ENCODE measurements around the gene KCNIP4. TPM values are rescaled to one million over a fixed set of nuclear protein-coding genes. Genes with fewer than 3 reads are reported as not detected.
A peak's percentile ranks its signal among the peaks of the same experiment; 100 is the strongest.
"Not testable (repeated sequence)": the region's sequence is repeated elsewhere in the genome, so short reads cannot be mapped to it uniquely, and the experiment has no call there.

KCNIP4 gene
- total RNA-seq (ENCODE audit: low replicate concordance), result 0.31 and 6.2 TPM in 2 replicates
- long read RNA-seq, partial matches to known transcripts, result 0 of 1 reads
- long read RNA-seq, other reads (novel, unspliced or antisense), result 1 of 1 reads

- Mint-ChIP-seq H3K27ac (no peak within 1 kb of the TSS), H3K36me3 (no peaks in the 10 kb centered on the region), H3K4me1 (ENCODE audit: unreplicated experiment) (no peaks in the 10 kb centered on the region), H3K4me3 (peak within 1 kb of the TSS; percentile 71), H3K27me3 (peaks cover 80% of the 10 kb centered on the region), H3K9me3 (no peaks in the 10 kb centered on the region)
- TF ChIP-seq CTCF (conservative IDR thresholded peaks at IDR 0.05), result peak; percentile 35
- peak; percentile 68 for DNase-seq (ENCODE audit: extremely low spot score, unreplicated experiment)
Measured at GRCh38 chr4:21948347-21949072, at the start of gene KCNIP4. Gene KCNIP4 (minus strand): TSS chr4:21948772.

- not testable (repeated sequence) for H3K4me3 Mint-ChIP-seq; H3K4me1 Mint-ChIP-seq (ENCODE audit: unreplicated experiment); DNase-seq (ENCODE audit: extremely low spot score, unreplicated experiment); H3K27me3 Mint-ChIP-seq; H3K9me3 Mint-ChIP-seq; H3K27ac Mint-ChIP-seq; H3K36me3 Mint-ChIP-seq
Measured at GRCh38 chr4:21996618-21997017, 48.0 kb upstream of the KCNIP4 start.

GRCh38 chr4:21992330-21992729 is 43.8 kb upstream of the KCNIP4 start:
- H3K27me3 Mint-ChIP-seq, result peaks cover 3% of the 10 kb centered on the region
- H3K4me1 Mint-ChIP-seq (ENCODE audit: unreplicated experiment), result no peaks in the 10 kb centered on the region
- TF ChIP-seq CTCF (conservative IDR thresholded peaks at IDR 0.05), result no peak
- H3K4me3 Mint-ChIP-seq, result no peak overlapping the region
- no peaks in the 10 kb centered on the region for H3K9me3 Mint-ChIP-seq
- no peaks in the 10 kb centered on the region for H3K36me3 Mint-ChIP-seq
- H3K27ac Mint-ChIP-seq, result no peak overlapping the region
- DNase-seq (ENCODE audit: extremely low spot score, unreplicated experiment), result no peak

GRCh38 chr4:21991562-21991961 is 43.0 kb upstream of the KCNIP4 start:
- H3K36me3 Mint-ChIP-seq, result no peaks in the 10 kb centered on the region
- H3K4me3 Mint-ChIP-seq, result no peak overlapping the region
- no peak overlapping the region for H3K27ac Mint-ChIP-seq
- H3K4me1 Mint-ChIP-seq (ENCODE audit: unreplicated experiment), result no peaks in the 10 kb centered on the region
- H3K9me3 Mint-ChIP-seq, result no peaks in the 10 kb centered on the region
- TF ChIP-seq CTCF (conservative IDR thresholded peaks at IDR 0.05), result no peak
- DNase-seq (ENCODE audit: extremely low spot score, unreplicated experiment), result no peak
- H3K27me3 Mint-ChIP-seq, result peaks cover 3% of the 10 kb centered on the region

GRCh38 chr4:21991050-21991449 is 42.5 kb upstream of the KCNIP4 start:
- Mint-ChIP-seq H3K4me1 (ENCODE audit: unreplicated experiment) (no peaks in the 10 kb centered on the region), H3K4me3 (no peak overlapping the region), H3K27ac (no peak overlapping the region), H3K9me3 (no peaks in the 10 kb centered on the region), H3K36me3 (no peaks in the 10 kb centered on the region), H3K27me3 (peaks cover 3% of the 10 kb centered on the region)
- TF ChIP-seq CTCF (conservative IDR thresholded peaks at IDR 0.05), result no peak
- DNase-seq (ENCODE audit: extremely low spot score, unreplicated experiment), result no peak

GRCh38 chr4:21989351-21989750 is 40.8 kb upstream of the KCNIP4 start:
- Mint-ChIP-seq H3K4me3 (no peak overlapping the region), H3K27me3 (peaks cover 3% of the 10 kb centered on the region), H3K9me3 (no peaks in the 10 kb centered on the region), H3K27ac (no peak overlapping the region), H3K36me3 (no peaks in the 10 kb centered on the region), H3K4me1 (ENCODE audit: unreplicated experiment) (no peaks in the 10 kb centered on the region)
- no peak for TF ChIP-seq CTCF (conservative IDR thresholded peaks at IDR 0.05)
- no peak for DNase-seq (ENCODE audit: extremely low spot score, unreplicated experiment)
